Fibroblast of skin of right biceps (primary cell): ENCODE results near the gene MSH5.

ENCODE experiments used
- DNase-seq: peaks from one replicate; pipeline ENCODE4 v3.0.0-alpha.2; 2013

MSH5 gene

GRCh38 chr6:31811645-31812044 is 71.8 kb downstream of the MSH5 start:
- DNase-seq = no peak
